ENCODE measurements around the gene PRSS27. TPM values are rescaled to one million over a fixed set of nuclear protein-coding genes. Genes with fewer than 3 reads are reported as not detected.

Gene PRSS27
- polyA plus RNA-seq, result 1.3 TPM
- long read RNA-seq, donor 1, result 0 reads
- long read RNA-seq, donor 2, result 0 reads
- long read RNA-seq, donor 3, result 0 reads
- long read RNA-seq, donor 4, result 0 reads
- long read RNA-seq, donor 5, partial matches to known transcripts, result 0 of 2 reads
- long read RNA-seq, donor 5, other reads (novel, unspliced or antisense), result 0 of 2 reads
- long read RNA-seq, donor 6, result 0 reads
- long read RNA-seq, donor 7, partial matches to known transcripts, result 0 of 1 reads
- long read RNA-seq, donor 7, other reads (novel, unspliced or antisense), result 0 of 1 reads
- long read RNA-seq, donor 8, result 0 reads
- long read RNA-seq, donor 9, partial matches to known transcripts, result 0 of 1 reads
- long read RNA-seq, donor 9, other reads (novel, unspliced or antisense), result 0 of 1 reads
- long read RNA-seq, donor 10, result 0 reads
- long read RNA-seq, donor 11, result 0 reads

DNA sequence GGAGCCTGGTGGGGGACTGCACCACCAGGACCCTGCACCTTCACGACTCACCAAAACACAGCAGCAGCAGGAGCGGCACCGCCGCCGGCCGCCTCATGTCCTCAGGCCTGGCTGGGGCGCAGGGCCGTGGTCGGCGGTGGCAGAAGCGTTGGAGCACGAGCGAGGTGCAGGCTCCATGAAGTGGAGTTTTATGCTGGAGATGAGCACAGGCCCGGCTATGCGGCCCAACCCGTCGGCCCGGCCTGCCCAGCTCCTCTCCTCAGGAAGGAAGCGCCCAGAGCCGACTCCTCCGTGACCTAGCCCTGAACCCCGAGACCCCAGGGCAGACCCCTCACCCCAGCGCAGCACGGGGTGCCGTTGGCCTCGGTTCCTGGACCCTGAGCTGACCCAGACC, at the start of gene PRSS27:
Gene PRSS27 (minus strand): TSS at position 161 of the 394 bp plus-strand sequence. CDS start 64 bp downstream, at position 97.
- no CpG with 5 or more reads among the region's 26 CpGs for WGBS (ENCODE audit: insufficient coverage, low lambda C conversion rate)
- H3K27me3 ChIP-seq (ENCODE audit: control insufficient read depth, insufficient read depth, low read length), result peaks cover 15% of the 10 kb centered on the region
- no peaks in the 10 kb centered on the region for H3K36me3 ChIP-seq (ENCODE audit: control insufficient read depth, insufficient read depth, low read length)
- peak within 1 kb of the TSS; percentile 45 for H3K4me3 ChIP-seq (ENCODE audit: low read length)
- no peak for DNase-seq
- H3K27ac ChIP-seq (ENCODE audit: low read length), result no peak within 1 kb of the TSS
- peaks cover 3% of the 10 kb centered on the region for H3K4me1 ChIP-seq (ENCODE audit: control insufficient read depth, insufficient read depth, low read length)
- H3K9me3 ChIP-seq (ENCODE audit: control insufficient read depth, low read depth, low read length), result no peaks in the 10 kb centered on the region

DNA sequence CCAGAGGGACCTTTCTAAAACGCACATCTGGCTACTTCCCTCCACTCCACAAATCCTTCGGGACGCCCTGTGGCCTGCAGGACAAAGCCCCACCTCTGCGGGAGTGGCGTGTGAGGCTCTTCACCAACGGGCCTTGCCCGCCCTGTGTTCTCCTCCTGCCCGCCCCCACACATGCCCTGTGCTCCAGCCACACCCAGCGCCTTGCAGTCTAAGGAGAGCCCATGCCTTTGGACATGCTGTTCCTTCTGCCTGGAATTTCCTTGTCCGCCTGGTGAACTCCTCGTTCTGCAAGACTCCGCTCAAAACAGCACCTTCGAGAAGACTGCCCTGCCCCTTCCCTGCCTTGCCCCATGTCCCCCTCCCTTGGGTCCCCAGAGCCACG, 49.6 kb upstream of the PRSS27 start:
- DNase-seq, result no peak
- Histone ChIP-seq H3K4me3 (ENCODE audit: low read length) (no peak overlapping the region), H3K27me3 (ENCODE audit: control insufficient read depth, insufficient read depth, low read length) (no peaks in the 10 kb centered on the region), H3K36me3 (ENCODE audit: control insufficient read depth, insufficient read depth, low read length) (peaks cover 93% of the 10 kb centered on the region), H3K27ac (ENCODE audit: low read length) (no peak overlapping the region), H3K4me1 (ENCODE audit: control insufficient read depth, insufficient read depth, low read length) (no peaks in the 10 kb centered on the region), H3K9me3 (ENCODE audit: control insufficient read depth, low read depth, low read length) (peaks cover 15% of the 10 kb centered on the region)
- WGBS (ENCODE audit: insufficient coverage, low lambda C conversion rate), result no CpG with 5 or more reads among the region's 14 CpGs

DNA sequence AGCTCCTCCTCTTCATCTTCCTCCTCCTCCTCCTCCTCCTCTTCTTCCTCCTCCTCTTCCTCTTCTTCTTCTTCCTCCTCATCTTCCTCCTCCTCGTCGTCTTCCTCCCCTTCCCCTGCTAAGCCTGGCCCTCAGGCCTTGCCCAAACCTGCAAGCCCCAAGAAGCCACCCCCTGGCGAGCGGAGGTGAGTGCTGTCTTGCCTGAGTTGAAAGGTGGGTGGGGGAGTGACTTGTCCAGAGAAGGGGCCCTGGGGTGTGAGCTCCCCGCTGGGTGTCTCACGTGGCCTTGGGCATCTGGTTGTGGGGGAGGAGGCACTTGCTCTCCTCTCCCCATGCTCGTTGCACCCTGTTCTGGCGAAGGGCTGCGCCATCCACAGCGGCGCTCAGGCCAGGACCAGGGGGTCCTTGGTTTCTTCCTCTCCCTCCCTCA, 49.1 kb upstream of the PRSS27 start:
- Histone ChIP-seq H3K9me3 (ENCODE audit: control insufficient read depth, low read depth, low read length) (peaks cover 15% of the 10 kb centered on the region), H3K4me3 (ENCODE audit: low read length) (no peak overlapping the region), H3K36me3 (ENCODE audit: control insufficient read depth, insufficient read depth, low read length) (peaks cover 93% of the 10 kb centered on the region), H3K27ac (ENCODE audit: low read length) (no peak overlapping the region), H3K27me3 (ENCODE audit: control insufficient read depth, insufficient read depth, low read length) (no peaks in the 10 kb centered on the region), H3K4me1 (ENCODE audit: control insufficient read depth, insufficient read depth, low read length) (no peaks in the 10 kb centered on the region)
- DNase-seq, result no peak
- no CpG with 5 or more reads among the region's 11 CpGs for WGBS (ENCODE audit: insufficient coverage, low lambda C conversion rate)

DNA sequence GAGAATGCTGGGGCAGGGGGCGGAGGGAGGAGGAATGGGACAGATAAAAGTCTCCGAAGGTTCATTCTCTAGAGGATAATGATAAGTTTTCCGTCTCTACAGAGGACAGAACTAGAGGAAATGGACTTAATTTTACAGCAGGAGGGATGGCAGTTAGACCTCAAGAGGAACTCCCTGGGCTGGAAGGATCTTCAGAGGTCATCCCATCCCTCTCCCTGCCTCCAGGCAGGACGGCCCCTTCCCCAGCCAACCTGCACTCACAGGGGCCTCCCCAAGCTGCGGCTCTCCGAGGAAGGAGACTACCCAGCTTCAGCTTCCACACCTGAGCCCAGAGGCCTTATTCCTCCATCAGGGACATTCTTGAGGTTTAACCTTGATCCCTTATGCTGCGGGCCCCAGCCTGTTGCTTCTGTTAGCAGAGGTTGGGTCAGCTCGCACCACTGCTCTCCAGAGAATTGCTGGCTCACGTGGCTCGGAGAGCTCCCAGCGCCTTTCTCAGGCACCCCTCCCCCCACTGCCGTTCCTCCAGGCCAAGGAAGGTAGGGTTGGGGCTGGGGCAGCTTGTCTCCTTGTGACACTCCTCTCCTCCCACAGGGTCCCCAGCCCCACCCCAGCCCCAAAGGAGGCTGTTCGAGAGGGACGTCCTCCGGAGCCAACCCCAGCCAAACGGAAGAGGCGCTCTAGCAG, 48.5 kb upstream of the PRSS27 start:
- Histone ChIP-seq H3K4me1 (ENCODE audit: control insufficient read depth, insufficient read depth, low read length) (no peaks in the 10 kb centered on the region), H3K27ac (ENCODE audit: low read length) (no peak overlapping the region), H3K4me3 (ENCODE audit: low read length) (no peak overlapping the region), H3K27me3 (ENCODE audit: control insufficient read depth, insufficient read depth, low read length) (no peaks in the 10 kb centered on the region), H3K36me3 (ENCODE audit: control insufficient read depth, insufficient read depth, low read length) (peaks cover 93% of the 10 kb centered on the region), H3K9me3 (ENCODE audit: control insufficient read depth, low read depth, low read length) (peaks cover 15% of the 10 kb centered on the region)
- no peak for DNase-seq
- 82% methylated on average over 2 of the region's 17 CpGs for WGBS (ENCODE audit: insufficient coverage, low lambda C conversion rate)

DNA sequence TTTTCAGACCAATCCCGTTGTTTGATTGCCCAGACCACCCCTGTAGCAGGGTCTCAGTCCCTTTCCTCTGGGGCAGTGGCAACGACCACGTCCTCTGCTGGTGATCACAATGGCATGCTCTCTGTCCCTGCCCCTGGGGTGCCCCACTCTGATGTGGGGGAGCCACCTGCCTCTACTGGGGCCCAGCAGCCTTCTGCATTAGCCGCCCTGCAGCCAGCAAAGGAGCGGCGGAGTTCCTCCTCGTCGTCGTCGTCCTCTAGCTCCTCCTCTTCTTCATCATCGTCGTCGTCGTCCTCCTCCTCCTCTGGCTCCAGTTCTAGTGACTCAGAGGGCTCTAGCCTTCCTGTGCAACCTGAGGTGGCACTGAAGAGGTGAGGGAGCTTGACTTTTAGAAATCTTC, 47.9 kb upstream of the PRSS27 start:
- Histone ChIP-seq H3K9me3 (ENCODE audit: control insufficient read depth, low read depth, low read length) (peaks cover 15% of the 10 kb centered on the region), H3K4me1 (ENCODE audit: control insufficient read depth, insufficient read depth, low read length) (no peaks in the 10 kb centered on the region), H3K27me3 (ENCODE audit: control insufficient read depth, insufficient read depth, low read length) (no peaks in the 10 kb centered on the region), H3K36me3 (ENCODE audit: control insufficient read depth, insufficient read depth, low read length) (peaks cover 97% of the 10 kb centered on the region), H3K4me3 (ENCODE audit: low read length) (no peak overlapping the region), H3K27ac (ENCODE audit: low read length) (no peak overlapping the region)
- DNase-seq, result no peak
- WGBS (ENCODE audit: insufficient coverage, low lambda C conversion rate), result no CpG with 5 or more reads among the region's 14 CpGs

DNA sequence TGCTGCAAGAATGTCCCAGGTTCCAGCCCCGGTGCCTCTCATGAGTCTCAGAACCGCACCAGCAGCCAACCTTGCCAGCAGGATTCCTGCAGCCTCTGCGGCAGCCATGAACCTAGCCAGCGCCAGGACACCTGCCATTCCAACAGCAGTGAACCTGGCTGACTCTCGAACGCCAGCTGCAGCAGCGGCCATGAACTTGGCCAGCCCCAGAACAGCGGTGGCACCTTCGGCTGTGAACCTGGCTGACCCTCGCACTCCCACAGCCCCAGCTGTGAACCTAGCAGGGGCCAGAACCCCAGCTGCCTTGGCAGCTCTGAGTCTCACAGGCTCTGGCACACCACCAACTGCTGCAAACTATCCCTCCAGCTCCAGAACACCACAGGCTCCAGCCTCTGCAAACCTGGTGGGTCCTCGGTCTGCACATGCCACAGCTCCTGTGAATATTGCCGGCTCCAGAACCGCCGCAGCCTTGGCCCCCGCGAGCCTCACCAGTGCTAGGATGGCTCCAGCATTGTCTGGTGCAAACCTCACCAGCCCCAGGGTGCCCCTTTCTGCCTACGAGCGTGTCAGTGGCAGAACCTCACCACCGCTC, 47.2 kb upstream of the PRSS27 start:
- Histone ChIP-seq H3K27ac (ENCODE audit: low read length) (no peak overlapping the region), H3K4me3 (ENCODE audit: low read length) (no peak overlapping the region), H3K9me3 (ENCODE audit: control insufficient read depth, low read depth, low read length) (peaks cover 17% of the 10 kb centered on the region), H3K4me1 (ENCODE audit: control insufficient read depth, insufficient read depth, low read length) (no peaks in the 10 kb centered on the region), H3K36me3 (ENCODE audit: control insufficient read depth, insufficient read depth, low read length) (peaks cover 100% of the 10 kb centered on the region), H3K27me3 (ENCODE audit: control insufficient read depth, insufficient read depth, low read length) (no peaks in the 10 kb centered on the region)
- no CpG with 5 or more reads among the region's 19 CpGs for WGBS (ENCODE audit: insufficient coverage, low lambda C conversion rate)
- no peak for DNase-seq

DNA sequence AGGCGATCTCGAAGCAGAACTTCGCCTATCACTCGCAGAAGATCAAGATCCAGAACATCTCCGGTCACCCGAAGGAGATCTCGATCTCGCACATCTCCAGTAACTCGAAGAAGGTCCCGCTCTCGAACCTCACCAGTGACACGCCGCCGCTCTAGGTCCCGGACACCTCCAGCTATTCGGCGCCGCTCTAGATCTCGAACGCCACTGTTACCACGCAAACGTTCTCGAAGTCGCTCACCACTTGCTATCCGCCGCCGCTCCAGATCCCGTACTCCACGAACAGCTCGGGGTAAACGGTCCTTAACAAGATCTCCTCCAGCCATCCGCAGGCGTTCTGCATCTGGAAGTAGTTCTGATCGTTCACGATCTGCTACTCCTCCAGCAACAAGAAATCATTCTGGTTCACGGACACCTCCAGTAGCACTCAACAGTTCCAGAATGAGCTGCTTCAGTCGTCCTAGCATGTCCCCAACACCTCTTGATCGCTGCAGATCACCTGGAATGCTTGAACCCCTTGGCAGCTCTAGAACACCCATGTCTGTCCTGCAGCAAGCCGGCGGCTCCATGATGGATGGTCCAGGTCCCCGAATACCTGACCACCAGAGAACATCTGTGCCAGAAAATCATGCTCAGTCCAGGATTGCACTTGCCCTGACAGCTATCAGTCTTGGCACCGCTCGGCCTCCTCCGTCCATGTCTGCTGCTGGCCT, 46.6 kb upstream of the PRSS27 start:
- H3K4me1 ChIP-seq (ENCODE audit: control insufficient read depth, insufficient read depth, low read length), result no peaks in the 10 kb centered on the region
- H3K9me3 ChIP-seq (ENCODE audit: control insufficient read depth, low read depth, low read length), result peaks cover 24% of the 10 kb centered on the region
- H3K36me3 ChIP-seq (ENCODE audit: control insufficient read depth, insufficient read depth, low read length), result peaks cover 100% of the 10 kb centered on the region
- DNase-seq, result no peak
- no peak overlapping the region for H3K4me3 ChIP-seq (ENCODE audit: low read length)
- H3K27me3 ChIP-seq (ENCODE audit: control insufficient read depth, insufficient read depth, low read length), result no peaks in the 10 kb centered on the region
- no peak overlapping the region for H3K27ac ChIP-seq (ENCODE audit: low read length)
- 95% methylated on average over 7 of the region's 44 CpGs for WGBS (ENCODE audit: insufficient coverage, low lambda C conversion rate)

DNA sequence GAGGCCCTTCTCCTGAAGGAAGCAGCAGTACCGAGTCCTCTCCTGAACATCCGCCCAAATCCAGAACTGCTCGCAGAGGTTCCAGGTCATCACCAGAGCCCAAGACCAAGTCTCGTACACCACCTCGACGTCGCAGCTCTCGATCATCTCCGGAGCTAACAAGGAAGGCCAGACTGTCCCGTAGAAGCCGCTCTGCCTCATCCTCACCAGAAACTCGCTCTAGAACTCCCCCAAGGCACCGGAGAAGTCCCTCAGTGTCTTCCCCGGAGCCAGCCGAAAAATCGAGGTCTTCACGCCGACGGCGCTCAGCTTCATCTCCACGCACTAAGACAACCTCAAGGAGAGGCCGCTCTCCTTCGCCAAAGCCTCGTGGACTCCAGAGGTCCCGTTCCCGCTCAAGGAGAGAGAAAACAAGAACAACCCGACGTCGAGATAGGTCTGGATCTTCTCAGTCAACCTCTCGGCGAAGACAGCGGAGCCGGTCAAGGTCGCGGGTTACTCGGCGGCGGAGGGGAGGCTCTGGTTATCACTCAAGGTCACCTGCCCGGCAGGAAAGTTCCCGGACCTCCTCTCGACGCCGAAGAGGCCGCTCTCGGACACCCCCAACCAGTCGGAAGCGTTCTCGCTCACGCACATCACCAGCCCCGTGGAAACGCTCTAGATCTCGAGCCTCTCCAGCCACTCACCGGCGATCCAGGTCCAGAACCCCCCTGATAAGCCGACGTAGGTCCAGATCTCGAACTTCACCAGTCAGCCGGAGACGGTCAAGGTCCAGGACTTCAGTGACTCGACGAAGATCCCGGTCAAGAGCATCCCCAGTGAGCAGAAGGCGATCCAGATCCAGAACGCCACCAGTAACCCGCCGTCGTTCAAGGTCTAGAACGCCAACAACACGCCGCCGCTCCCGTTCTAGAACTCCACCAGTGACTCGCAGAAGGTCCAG, 45.7 kb upstream of the PRSS27 start:
- Histone ChIP-seq H3K4me3 (ENCODE audit: low read length) (no peak overlapping the region), H3K9me3 (ENCODE audit: control insufficient read depth, low read depth, low read length) (peaks cover 26% of the 10 kb centered on the region), H3K27me3 (ENCODE audit: control insufficient read depth, insufficient read depth, low read length) (no peaks in the 10 kb centered on the region), H3K36me3 (ENCODE audit: control insufficient read depth, insufficient read depth, low read length) (peaks cover 100% of the 10 kb centered on the region), H3K27ac (ENCODE audit: low read length) (no peak overlapping the region), H3K4me1 (ENCODE audit: control insufficient read depth, insufficient read depth, low read length) (no peaks in the 10 kb centered on the region)
- WGBS (ENCODE audit: insufficient coverage, low lambda C conversion rate), result 100% methylated on average over 8 of the region's 73 CpGs
- DNase-seq, result no peak

DNA sequence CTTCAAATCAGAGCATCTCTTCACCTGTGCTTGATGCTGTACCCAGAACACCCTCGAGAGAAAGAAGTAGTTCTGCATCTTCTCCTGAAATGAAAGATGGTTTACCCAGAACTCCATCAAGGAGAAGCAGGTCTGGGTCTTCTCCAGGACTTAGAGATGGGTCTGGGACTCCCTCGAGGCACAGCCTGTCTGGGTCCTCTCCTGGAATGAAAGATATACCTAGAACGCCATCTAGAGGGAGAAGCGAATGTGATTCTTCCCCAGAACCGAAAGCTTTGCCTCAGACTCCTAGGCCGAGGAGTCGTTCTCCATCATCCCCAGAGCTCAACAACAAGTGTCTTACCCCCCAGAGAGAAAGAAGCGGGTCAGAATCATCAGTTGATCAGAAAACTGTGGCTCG, 44.7 kb upstream of the PRSS27 start:
- Histone ChIP-seq H3K4me3 (ENCODE audit: low read length) (no peak overlapping the region), H3K9me3 (ENCODE audit: control insufficient read depth, low read depth, low read length) (peaks cover 26% of the 10 kb centered on the region), H3K27me3 (ENCODE audit: control insufficient read depth, insufficient read depth, low read length) (no peaks in the 10 kb centered on the region), H3K36me3 (ENCODE audit: control insufficient read depth, insufficient read depth, low read length) (peaks cover 100% of the 10 kb centered on the region), H3K27ac (ENCODE audit: low read length) (no peak overlapping the region), H3K4me1 (ENCODE audit: control insufficient read depth, insufficient read depth, low read length) (no peaks in the 10 kb centered on the region)
- DNase-seq, result no peak
- no CpG with 5 or more reads among the region's 9 CpGs for WGBS (ENCODE audit: insufficient coverage, low lambda C conversion rate)
